Activated T-helper 1 cell treated with anti-CD3 and anti-CD28 coated beads, Interleukin-2, amount 50 U/mL, for 16 hours (primary cell): Measurements from ENCODE around the gene EFR3B.
"Not testable (repeated sequence)": the region's sequence is repeated elsewhere in the genome, so short reads cannot be mapped to it uniquely, and the experiment has no call there.

Experiments used
- DNase-seq, 2 donors: peaks; one replicate each; pipeline ENCODE4 v3.0.0-alpha.2; 2020; ENCODE audit warnings: low read depth in 1 of 2, low spot score in 1 of 2

The EFR3B gene

DNA sequence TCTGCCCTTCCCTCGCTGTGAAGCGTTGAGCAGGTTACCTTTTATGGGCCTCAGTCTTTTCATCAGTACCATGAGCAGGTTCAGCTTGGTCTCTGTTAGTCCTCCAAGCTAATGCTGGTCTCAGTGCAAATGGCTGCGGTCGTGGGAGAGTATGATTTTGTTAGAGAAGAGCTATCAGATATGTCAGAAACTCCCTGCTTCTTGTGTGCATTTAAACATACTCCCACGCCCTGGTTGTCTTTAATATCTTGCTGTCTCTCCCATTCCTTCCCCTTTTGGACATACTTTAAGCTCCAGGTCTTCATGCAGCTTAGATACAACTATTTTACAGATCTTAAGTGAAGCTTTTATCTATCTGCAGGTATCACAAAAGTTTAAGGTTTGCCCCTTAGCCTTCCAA lies 62.9 kb downstream of the EFR3B start:
- no peak for DNase-seq

DNA sequence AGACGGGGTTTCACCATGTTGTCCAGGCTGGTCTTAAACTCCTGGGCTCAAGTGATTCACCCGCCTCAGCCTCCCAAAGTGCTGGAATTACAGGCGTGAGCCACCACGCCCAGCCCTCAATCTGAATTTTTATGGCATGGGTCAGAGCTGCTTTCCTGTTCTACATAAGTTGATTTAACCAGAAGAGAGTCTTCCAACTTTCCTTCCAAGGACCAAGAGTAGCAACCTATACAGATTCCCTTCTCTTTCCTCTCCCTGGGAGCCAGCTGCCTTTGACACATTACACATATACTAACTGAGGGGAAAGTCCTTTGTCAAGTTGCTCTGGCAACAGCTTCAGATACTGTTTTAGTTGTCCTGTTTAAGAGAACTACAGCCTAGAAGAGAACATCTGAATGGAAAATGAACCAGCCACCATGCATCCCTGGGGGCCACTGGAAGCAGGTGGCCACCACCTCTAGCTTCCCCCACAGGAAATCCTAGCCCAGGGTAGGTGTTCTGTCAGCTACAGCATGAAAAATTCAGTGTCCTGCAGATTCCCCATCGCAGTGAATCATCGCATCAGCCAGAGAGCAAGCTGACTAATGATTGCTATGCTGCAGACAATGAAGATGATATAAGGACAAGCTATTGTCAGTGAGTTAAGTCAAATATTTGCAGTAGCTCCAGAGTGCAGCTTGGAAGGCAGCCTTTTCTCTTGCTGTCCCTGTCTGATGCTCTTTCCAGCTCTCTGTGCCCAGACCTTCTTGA lies 63.6 kb downstream of the EFR3B start:
- no peak for DNase-seq

DNA sequence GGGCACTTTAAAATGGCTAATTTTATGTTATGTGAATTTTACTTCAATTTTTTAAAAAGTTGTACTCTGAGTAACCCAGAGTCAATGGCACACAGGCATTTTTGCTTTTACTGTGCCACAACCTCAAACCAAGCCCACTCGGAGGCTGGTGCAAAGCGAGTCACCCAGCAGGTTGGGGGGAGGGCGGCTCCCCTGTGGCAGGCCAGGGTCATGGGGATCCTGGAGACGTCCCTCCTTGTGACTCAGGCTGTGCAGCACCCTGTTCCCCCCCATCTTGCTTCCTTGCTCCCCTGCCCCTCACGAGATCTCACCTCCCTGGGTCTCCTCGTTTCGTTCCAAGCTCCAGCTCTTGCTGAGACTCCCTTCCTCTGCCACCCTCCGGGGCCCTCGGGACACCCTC lies 67.9 kb downstream of the EFR3B start:
- DNase-seq, result no peak

DNA sequence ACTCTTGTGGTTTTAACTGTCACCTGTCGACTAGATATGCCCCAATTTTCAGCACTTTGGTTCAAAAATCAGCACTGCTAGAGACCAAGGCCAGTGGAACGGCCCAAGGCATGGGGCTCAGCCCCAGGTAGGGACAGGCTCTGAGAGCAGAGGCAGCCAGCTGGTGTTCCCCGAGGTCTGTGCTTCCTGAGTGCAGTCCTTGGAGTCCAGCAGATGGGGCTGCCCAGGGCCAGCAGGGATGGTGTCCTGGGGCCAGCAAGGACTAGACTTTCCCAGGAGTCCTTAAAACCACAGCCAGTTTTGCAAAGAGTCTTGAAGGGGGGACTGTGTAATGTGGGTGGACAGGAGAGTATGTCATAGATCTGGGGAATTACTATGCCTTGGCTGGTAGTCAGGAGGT lies 70.2 kb downstream of the EFR3B start:
- DNase-seq, result no peak

DNA sequence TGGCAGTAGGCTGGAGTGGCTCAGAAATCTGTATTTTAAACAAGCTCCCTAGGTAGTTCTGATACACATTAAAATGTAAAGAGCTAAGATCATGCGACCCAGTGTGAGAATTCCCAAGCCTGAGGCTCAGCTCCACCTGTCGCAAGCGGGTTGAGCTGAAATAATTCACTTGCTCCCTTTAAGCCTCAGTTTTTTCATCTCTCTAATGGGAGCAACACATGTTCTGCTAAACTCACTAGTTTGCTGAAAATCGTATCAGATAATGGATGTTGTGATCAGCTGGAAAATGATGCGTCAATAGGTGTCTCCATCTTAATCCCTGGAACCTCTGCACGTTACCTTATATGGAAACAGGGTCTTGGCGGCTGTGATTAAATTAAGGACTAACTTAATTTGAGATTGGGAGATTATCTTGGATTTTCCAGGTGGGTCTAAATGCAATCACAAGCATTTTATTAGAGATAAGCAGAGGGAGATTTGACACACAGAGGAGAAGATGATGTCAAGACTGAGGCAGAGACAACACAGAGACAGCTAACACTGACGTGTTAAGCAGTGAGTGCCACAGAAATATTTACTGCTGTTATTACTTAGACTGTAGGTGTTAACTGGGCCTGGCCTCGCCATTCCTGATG lies 73.5 kb downstream of the EFR3B start:
- DNase-seq, result no peak

DNA sequence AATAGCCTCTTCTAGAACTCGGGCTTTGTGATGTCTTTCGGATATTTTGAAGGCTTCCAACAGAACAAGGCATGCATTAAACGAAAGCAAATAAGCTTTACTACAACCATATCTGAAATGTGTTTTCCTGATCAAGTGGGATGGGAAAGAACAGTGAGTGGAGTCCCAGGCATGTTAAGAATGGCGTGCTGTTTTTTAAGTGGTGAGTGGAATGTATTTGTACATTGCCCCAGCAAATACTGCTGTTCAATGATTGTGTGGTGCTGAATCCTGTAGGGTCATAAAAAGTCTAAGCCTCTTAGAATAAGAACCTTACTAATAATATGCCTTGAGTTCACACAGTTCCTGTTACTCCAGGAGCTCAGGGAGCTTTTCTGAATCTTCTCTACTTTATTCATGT lies 74.0 kb downstream of the EFR3B start:
- no peak for DNase-seq

DNA sequence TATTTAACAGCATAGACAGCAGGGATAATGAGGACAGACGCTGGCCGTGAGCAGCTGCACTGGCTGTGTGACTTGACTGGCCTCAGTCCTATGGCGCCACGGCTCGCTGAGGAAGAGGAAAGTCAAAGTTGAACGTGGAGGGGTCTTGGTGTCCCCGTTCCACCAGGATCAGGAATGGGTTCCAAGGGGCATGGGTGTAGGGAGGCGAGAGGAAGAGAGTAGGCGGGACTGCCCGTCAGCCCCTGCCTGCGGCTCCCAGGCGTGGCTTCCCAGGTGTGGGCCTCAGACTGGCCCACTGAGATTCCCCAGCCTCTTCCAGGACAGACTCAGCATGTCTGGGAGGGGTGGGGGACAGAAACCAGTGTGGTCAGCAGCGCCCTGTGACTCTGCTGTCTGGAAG lies 75.1 kb downstream of the EFR3B start:
- DNase-seq, result no peak

DNA sequence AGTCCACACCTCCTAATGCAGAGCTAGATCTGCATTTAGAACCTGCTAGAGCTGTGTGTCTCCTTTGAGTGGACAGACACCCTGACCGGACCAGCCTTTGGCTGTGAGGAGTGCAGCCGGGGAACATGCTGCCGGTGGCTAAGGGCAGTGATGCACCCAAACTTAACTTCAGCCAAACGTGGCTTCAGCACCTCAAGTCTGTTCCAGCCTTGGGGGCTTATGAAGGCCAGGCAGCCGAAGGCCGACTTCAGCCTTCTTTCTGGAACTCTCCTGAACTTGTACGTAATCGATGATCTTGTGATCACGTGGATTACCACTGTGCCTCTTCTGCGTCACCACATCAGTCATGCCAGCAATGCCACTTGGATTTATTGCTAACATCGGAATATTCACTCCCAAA lies 77.4 kb downstream of the EFR3B start:
- DNase-seq, result no peak

DNA sequence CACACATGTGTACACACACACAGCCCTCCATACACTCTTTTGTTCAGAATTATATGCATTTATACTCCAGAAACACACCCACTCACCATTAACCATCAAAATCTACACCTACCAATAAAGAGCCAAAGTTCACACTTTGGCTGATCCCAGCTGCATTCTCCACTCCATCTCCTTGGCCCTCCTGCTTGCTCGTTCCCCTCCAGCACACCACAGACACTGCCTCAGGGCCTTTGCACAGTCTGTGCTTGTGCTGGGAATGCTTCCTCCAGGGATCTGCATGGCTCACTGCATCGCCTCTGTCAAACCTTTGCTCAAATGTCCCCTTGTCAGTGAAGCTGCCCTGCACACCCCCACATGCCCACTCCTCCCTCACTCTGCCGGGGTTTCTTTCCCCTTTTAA lies 80.5 kb downstream of the EFR3B start:
- DNase-seq, result no peak

DNA sequence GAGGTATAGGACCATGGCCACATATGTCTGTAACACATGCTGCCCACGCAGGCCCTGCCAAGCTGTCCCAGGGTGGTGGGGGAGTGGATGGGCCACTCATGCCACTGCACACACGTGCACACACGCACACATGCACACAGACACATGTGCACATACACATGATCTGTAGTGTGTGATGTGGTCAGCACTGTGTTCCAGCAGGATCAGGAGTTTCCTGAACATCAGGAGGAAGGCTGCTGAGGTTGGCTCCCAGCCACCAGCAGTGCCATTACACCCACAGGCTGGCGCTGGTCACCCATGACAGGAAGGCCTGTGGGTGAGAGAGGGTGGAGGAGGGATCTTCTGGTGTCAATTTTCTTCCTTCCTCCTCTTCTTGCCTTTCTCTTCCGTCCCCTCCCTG lies 81.8 kb downstream of the EFR3B start:
- no peak for DNase-seq

DNA sequence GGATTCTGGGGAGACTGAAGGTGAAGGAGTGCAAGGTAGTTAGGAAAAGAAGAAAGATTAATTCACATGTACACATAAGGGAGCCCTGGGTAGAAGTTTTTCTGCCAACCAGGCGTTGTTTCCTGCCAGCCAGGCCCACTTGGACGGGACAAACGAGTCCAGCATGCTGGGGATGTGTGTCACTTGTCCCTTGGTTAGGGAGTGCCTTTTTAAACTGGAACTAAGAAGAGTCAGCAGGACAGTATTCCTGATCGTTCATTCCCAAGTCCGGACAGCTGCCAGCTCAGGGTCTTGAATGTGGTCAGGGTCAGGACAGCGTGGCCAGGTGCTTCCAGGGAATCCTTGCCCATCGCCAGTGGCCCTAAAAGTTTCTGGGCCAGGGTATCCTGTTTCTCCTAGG lies 83.3 kb downstream of the EFR3B start:
- DNase-seq, result no peak

DNA sequence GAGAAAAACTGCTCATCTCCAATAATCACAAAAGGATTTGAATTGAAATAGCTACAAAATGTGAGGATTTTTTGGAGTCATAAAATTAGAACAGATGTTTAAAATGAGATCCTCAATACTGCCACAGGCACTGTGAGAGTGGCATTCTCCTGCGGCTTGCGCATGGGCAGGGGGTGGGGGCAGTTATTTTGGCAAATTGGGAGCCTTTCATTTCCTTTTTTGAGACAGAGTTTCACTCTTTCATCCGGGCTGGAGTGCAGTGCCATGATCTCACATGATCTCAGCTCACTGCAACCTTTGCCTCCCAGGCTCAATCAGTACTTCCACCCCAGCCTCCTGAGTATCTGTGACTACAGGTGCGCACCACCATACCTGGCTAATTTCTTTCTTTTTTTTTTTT lies 84.1 kb downstream of the EFR3B start:
- no peak for DNase-seq

DNA sequence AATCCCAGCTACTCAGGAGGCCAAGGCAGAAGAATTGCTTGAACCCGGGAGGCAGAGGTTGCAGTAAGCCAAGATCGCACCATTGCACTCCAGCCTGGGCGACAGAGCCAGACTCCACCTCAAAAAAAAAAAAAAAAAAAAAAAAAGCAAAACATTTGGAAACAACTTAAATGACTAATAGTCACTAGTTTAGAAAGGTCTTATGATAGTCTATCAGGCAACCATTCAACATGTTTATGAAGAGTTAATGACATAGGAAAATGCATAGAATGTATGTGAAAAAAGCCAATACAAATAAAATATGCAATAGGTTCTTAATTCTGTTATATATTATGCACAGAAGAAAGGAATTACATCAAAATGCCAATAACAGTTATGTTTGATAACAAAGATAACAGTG lies 85.2 kb downstream of the EFR3B start:
- not testable (repeated sequence) for DNase-seq

DNA sequence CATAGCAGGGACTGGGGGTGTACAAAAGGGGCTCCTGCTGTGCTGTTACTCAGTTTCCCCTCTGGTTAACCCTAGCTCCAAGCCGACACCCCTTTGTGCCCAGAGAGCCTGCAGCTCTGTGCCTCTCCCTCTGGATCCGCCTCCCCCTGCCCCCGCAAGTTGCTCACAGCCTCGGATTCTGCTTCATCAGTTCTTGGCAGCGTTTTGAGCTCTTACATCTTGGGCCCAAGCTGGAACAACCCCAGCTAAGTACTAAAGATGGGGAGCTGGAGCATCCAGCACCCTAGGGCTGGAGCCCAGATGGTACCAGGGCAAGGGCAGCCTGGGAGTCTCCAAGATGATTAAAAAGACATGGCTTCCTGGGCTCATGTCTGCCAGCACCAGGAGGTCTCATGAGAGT lies 85.8 kb downstream of the EFR3B start:
- no peak for DNase-seq

DNA sequence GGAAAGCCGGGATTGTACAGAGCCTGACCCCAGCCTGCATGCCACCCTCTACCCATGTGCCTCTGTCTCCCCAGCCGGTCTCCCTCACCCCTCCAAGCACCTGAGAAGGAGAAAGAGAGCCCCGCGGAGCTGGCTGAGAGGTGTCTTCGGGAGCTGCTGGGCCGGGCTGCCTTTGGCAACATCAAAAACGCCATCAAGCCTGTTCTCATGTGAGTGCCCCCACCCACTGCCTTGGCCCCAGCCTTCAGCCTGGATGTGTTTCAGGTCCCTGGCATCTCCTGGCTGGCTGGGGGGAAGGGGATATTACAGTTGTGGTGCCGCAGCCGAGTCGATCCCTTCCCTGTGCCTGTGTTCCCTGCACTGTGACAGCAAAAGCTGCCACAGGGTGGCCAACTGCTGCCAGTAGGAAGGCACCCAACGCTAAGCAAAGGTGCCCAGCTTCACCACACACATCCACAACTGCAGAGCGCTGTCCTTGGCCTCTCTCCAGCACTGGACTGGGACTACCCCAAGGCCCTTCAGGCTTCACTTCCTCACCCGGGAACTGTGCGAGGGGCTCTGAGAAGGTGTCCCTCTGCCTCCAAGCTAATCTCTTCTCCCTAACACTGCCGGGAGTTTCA lies 88.1 kb downstream of the EFR3B start:
- no peak for DNase-seq

DNA sequence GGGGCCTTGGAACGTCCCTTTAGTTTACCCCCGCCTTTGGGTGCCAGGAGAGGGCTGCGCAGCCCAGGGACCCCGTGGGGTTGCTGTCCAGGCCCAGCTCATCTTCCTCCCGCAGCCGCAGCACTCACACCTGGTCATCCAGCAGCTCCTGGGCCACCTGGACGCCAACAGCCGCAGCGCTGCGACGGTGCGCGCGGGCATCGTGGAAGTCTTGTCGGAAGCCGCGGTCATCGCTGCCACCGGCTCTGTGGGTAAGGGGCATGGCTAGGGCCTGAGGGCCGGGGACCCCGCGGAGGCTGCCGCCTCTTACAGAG lies 89.3 kb downstream of the EFR3B start:
- no peak for DNase-seq

DNA sequence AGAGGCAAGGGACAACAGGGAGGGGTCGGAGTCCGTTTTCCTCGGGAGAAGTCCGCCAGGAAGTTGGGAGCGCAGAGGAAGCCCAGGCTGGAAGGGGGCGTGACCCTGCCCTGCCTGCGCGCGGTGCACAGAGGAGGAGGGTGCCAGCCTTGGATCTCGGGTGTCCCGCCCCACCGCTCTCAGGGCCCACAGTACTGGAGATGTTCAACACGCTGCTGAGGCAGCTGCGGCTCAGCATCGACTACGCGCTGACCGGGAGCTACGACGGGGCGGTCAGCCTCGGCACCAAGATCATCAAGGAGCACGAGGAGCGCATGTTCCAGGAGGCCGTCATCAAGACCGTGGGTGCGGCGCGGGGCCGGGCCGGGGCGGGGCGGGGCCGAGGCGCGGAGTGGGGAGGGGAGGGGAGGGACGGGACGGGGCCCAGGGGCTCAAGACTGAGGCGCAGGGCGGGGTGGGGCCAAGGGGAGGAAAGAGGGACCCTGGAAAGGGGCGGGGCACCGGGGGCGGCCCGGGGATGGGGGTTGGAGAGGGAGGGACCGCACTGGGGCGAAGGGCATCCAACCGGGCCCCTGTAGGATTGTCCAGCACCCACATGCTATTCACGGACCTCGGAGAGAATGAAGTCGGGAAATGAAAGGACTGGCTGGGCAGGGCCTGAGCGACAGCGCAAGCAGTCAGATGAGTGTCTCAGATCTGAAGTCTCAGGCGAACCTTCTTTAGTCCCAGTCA lies 89.9 kb downstream of the EFR3B start:
- DNase-seq, result no peak

DNA sequence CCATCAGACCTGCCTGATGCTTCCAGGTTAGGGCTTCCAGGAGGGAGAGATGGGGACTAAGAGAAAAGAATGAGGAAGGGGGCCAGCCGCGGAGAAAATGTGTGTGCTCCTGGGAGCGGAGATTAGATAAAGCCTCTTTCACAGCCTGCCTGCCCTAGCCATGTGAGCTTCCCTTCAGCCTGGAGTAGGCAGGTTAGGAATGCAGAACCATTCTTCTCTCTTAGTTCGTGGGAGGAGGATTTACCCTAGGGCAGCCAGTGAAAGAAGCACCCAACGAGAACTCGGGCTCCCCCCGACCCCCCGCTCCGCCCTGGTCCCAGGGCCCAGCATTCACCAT lies 90.4 kb downstream of the EFR3B start:
- DNase-seq, result no peak

DNA sequence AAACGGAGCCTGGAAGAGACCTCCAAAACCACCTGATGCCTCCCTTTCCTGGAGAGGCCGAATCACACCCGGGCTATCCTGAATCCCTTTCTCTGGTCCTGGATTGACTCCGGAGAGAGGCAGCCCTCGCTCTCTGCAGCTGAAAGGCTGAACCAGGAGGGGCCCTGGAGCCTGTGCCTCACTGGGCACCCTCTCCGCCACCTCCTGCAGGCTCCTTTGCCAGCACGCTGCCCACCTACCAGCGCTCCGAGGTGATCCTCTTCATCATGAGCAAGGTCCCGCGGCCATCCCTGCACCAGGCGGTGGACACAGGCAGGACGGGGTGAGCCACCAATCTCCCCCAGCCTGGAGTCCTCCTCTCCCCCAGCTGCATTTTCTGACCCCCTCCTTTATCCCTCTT lies 90.8 kb downstream of the EFR3B start:
- no peak for DNase-seq

DNA sequence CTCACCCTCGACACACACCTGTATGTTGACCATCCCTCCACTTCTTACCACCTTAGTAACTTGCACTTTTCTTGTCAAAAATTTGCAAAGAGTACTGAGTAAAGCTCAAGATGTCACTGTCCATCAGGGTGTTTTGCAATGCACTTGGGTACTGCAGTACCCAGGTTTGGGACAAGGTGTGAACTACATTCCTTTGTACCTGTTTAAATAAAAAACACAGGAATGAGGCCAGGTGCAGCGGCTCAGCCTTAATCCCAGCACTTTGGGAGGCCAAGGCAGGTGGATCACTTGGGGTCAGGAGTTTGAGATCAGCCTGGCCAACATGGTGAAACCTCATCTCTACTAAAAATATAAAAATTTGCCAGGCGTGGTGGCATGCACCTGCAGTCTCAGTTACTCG lies 98.7 kb downstream of the EFR3B start:
- not testable (repeated sequence) for DNase-seq

DNA sequence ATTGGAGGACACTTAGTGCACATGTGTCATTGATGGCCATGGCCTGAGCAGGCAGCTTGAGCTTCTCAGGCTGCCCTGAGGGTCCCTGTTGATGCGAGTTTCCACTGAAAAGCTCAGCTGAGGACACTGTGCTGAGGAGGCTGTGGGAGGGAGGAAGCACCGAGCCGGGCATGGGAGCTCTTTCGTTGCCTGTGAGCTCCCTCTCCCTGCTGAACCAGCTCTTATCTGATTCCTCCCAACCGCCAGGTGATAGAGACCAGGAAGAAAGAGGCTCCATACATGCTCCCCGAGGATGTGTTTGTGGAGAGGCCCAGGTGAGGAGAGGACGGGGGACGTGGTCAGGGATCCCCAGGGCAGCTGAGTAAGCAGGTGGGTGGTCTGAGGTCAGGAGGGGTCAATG lies 99.2 kb downstream of the EFR3B start:
- DNase-seq, result no peak

DNA sequence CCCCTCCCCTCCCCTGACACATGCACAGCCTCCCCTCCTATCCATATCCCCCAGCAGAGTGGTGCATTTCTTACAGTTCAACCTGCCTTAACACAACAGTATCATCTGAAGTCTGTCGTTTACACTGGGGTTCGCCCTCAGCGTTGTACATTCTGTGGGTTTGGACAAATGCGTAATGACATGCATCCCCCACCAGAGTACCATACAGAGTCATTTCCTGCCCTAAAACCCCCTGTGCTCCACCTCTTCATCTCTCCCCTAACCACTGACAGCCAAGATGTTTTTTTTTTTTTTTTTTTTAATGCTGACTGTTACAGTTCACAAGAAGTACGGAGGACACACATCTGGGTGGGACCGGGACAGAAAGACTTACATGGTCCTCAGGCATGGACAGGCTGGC lies 103.9 kb downstream of the EFR3B start:
- no peak for DNase-seq
